ENCODE results near the gene MKS1.

Gene MKS1

GRCh38 chr17:58263773-58264172 is 44.7 kb upstream of the MKS1 start:
- H3K27ac ChIP-seq: no peak overlapping the region
- H3K4me3 ChIP-seq: no peak overlapping the region
- TF ChIP-seq, protein P1, sequence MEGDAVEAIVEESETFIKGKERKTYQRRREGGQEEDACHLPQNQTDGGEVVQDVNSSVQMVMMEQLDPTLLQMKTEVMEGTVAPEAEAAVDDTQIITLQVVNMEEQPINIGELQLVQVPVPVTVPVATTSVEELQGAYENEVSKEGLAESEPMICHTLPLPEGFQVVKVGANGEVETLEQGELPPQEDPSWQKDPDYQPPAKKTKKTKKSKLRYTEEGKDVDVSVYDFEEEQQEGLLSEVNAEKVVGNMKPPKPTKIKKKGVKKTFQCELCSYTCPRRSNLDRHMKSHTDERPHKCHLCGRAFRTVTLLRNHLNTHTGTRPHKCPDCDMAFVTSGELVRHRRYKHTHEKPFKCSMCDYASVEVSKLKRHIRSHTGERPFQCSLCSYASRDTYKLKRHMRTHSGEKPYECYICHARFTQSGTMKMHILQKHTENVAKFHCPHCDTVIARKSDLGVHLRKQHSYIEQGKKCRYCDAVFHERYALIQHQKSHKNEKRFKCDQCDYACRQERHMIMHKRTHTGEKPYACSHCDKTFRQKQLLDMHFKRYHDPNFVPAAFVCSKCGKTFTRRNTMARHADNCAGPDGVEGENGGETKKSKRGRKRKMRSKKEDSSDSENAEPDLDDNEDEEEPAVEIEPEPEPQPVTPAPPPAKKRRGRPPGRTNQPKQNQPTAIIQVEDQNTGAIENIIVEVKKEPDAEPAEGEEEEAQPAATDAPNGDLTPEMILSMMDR (IDR thresholded peaks at IDR 0.05): no peak
- no peak for DNase-seq (ENCODE audit: low spot score)

DNA sequence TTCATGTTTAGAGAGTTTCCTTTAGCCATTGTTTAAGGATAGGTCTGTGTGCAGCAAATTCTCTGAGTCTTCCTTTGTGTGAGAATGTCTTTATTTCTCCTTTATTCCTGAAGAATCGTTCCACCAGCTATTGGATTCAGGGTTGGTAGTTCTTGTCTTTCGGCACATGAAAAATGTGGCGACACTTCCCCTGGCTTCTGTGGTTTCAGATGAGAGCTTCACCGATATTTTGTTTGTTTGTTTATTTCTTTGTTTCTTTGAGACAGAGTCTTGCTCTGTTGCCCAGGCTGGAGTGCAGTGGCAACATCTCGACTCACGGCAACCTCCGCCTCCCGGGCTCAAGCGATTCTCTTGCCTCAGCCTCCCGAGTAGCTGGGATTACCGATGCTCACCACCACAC is 43.1 kb upstream of the MKS1 start:
- Histone ChIP-seq H3K27ac (no peak overlapping the region), H3K4me3 (no peak overlapping the region)
- DNase-seq (ENCODE audit: low spot score): no peak
- TF ChIP-seq, protein P1 (IDR thresholded peaks at IDR 0.05): no peak

DNA sequence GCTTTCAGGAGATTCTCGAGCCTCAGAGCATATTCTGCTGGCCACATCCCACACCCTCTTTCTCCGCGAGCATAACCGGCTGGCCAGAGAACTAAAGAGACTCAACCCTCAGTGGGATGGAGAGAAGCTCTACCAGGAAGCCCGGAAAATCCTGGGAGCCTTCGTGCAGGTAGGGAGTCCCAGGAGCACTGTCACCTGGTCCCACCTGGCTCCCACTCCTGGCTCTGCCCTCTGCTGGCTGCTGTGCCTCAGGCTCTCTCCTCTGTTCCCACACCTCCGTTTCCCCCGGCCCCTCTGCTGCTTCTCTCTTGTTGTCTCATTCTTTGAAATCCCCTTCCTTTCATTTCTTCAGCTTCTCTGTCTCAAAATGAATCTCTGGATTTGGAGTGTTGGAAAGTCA is 35.7 kb upstream of the MKS1 start:
- Histone ChIP-seq H3K27ac (no peak overlapping the region), H3K4me3 (no peak overlapping the region)
- peak; percentile 50 for DNase-seq (ENCODE audit: low spot score)
- TF ChIP-seq, protein P1 (IDR thresholded peaks at IDR 0.05): no peak

- TF ChIP-seq, protein P1 (IDR thresholded peaks at IDR 0.05): no peak
- DNase-seq (ENCODE audit: low spot score): no peak
- H3K4me3 ChIP-seq: no peak overlapping the region
- H3K27ac ChIP-seq: no peak overlapping the region
These were observed 34.0 kb upstream of the MKS1 start for GRCh38 chr17:58253082-58253481.

DNA sequence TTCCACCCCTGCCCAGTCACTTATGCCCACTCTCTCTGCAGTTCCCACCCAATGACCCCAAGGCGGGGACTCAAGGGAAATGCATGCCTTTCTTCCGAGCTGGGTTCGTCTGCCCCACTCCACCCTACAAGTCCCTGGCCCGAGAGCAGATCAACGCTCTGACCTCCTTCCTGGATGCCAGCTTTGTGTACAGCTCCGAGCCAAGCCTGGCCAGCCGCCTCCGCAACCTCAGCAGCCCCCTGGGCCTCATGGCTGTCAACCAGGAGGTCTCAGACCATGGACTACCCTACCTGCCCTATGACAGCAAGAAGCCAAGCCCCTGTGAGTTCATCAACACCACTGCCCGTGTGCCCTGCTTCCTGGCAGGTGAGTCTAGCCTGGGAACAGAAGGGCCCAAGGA is 33.1 kb upstream of the MKS1 start:
- TF ChIP-seq, protein P1 (IDR thresholded peaks at IDR 0.05): no peak
- DNase-seq (ENCODE audit: low spot score): peak; percentile 56
- Histone ChIP-seq H3K4me3 (no peak overlapping the region), H3K27ac (no peak overlapping the region)

GRCh38 chr17:58250344-58251011 is 31.4 kb upstream of the MKS1 start:
- DNase-seq (ENCODE audit: low spot score): peak; percentile 50
- Histone ChIP-seq H3K27ac (no peak overlapping the region), H3K4me3 (no peak overlapping the region)
- TF ChIP-seq, protein P1 (IDR thresholded peaks at IDR 0.05): no peak
